Fibroblast of lung (primary cell): Measurements from ENCODE around the gene EPN3. TPM values are rescaled to one million over a fixed set of nuclear protein-coding genes. Genes with fewer than 3 reads are reported as not detected.

Experiments
- DNase-seq, 2 donors: peaks; one replicate each; pipeline versions ENCODE4 v3.0.0 to v3.0.0-alpha.2; 2010; ENCODE audit warnings: low read depth in 2 of 2
- H2AFZ ChIP-seq: 2 replicates; pipeline ENCODE4 v1.5.1; 2012; ENCODE audit warnings: low read length, control low read depth, inconsistent platforms
- H3K27ac ChIP-seq: 2 replicates; pipeline ENCODE4 v1.5.1; 2011; ENCODE audit warnings: low read length, control low read depth; ENCODE audit not compliant: insufficient read depth
- H3K27me3 ChIP-seq: 2 replicates; pipeline ENCODE4 v1.5.1; 2011; ENCODE audit warnings: mild to moderate bottlenecking, low read length; ENCODE audit not compliant: control insufficient read depth, insufficient read depth
- H3K36me3 ChIP-seq: 2 replicates; pipeline ENCODE4 v1.5.1; 2011; ENCODE audit warnings: low read length; ENCODE audit not compliant: control insufficient read depth, insufficient read depth
- H3K4me1 ChIP-seq: 2 replicates; pipeline ENCODE4 v1.5.1; 2011; ENCODE audit warnings: low read length; ENCODE audit not compliant: control insufficient read depth, insufficient read depth; ENCODE audit errors: extremely low read depth
- H3K4me2 ChIP-seq: 2 replicates; pipeline ENCODE4 v1.5.1; 2011; ENCODE audit warnings: low read length, control low read depth; ENCODE audit not compliant: insufficient read depth; ENCODE audit errors: extremely low read depth
- H3K4me3 ChIP-seq, 4 experiments: fragments of 200-600 bp in 1 of 4; sonication (generic) in 1 of 4; replicated peaks in 1 of 4; 2 replicates each; pipeline ENCODE4 v1.5.1; 2011 to 2016; ENCODE audit warnings: low read length in 4 of 4, low read depth in 3 of 4, mild to moderate bottlenecking in 3 of 4, control low read depth in 2 of 4, inconsistent platforms in 1 of 4, mixed read lengths in 1 of 4; ENCODE audit not compliant: insufficient read depth in 1 of 4; ENCODE audit errors: control extremely low read depth in 1 of 4
- H3K79me2 ChIP-seq: 2 replicates; pipeline ENCODE4 v1.5.1; 2012; ENCODE audit warnings: mild to moderate bottlenecking, low read length, inconsistent platforms; ENCODE audit not compliant: control insufficient read depth, insufficient read depth
- H3K9ac ChIP-seq: 2 replicates; pipeline ENCODE4 v1.5.1; 2011; ENCODE audit warnings: mild to moderate bottlenecking, low read length, control low read depth; ENCODE audit not compliant: insufficient read depth
- H3K9me3 ChIP-seq: 2 replicates; pipeline ENCODE4 v1.5.1; 2012; ENCODE audit warnings: low read depth, low read length; ENCODE audit not compliant: control insufficient read depth, insufficient read depth
- H4K20me1 ChIP-seq: 2 replicates; pipeline ENCODE4 v1.5.1; 2011; ENCODE audit warnings: low read length; ENCODE audit not compliant: control insufficient read depth, insufficient read depth; ENCODE audit errors: extremely low read depth
- EZH2 ChIP-seq: IDR thresholded peaks from 2 replicates; pipeline ENCODE4 v1.5.1; 2012; ENCODE audit warnings: low read length, control low read depth, mild to moderate bottlenecking; ENCODE audit errors: missing control alignments
- polyA plus RNA-seq, 2 donors: library from polyadenylated mRNA; depleted of rRNA in 1 of 2; stranded (reverse) in 1 of 2; unstranded in 1 of 2; fragments of >200 nt; gene quantifications; 2 replicates each; pipeline ENCODE4 v1.2.1, GENCODE V29; 2011 to 2012; ENCODE audit warnings: missing spikeins in 1 of 2
- total RNA-seq: library from RNA; depleted of rRNA; stranded (reverse); fragments of >200 nt; gene quantifications from 2 replicates; pipeline ENCODE4 v1.2.1, GENCODE V29; 2014
- TF ChIP-seq, protein P1 (sequence below), 2 donors: IDR thresholded peaks in 1 of 2; conservative IDR thresholded peaks in 1 of 2; 1 replicate in 1 of 2; 2 replicates in 1 of 2; pipeline ENCODE4 v1.5.1; 2011 to 2012; ENCODE audit warnings: low read length in 2 of 2, control low read depth in 1 of 2, inconsistent platforms in 1 of 2, low read depth in 1 of 2, mild to moderate bottlenecking in 1 of 2

The EPN3 gene
- total and polyA plus RNA-seq, 2 donors (not counting 1 experiment from before 2014, with no cell fraction given), result not detected

DNA sequence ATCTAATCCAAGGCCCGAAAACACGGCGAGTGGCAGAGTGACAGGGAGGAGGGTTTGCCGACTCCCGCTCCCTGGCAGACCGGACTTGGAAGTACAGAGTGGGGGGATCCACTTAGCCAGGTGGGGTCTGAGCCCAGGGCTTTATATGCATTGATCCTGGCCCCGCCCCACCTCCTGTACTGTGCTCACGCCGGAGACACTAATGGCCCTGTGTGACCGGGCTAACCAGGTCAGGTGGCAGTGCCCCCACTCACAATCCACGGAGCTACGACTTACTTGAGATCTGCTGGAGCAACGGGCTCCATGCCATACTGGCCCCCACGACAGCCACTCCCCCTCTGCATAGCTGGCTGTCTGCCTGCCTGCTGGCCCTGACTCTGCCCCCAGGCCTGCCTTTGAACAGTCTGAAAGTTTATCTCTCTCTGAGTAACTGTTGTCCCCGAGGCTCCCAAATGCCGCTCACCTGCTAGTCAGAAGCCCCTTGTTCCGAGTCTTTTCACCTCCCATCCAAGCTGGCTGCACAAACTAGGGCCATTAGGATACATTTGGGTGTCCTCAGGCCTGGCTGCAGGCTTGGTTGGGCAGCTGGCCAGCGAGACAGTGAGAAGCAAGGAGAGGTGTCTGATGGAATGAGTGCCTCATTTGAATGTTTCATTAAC lies 56.0 kb downstream of the EPN3 start:
- TF ChIP-seq, protein P1, sequence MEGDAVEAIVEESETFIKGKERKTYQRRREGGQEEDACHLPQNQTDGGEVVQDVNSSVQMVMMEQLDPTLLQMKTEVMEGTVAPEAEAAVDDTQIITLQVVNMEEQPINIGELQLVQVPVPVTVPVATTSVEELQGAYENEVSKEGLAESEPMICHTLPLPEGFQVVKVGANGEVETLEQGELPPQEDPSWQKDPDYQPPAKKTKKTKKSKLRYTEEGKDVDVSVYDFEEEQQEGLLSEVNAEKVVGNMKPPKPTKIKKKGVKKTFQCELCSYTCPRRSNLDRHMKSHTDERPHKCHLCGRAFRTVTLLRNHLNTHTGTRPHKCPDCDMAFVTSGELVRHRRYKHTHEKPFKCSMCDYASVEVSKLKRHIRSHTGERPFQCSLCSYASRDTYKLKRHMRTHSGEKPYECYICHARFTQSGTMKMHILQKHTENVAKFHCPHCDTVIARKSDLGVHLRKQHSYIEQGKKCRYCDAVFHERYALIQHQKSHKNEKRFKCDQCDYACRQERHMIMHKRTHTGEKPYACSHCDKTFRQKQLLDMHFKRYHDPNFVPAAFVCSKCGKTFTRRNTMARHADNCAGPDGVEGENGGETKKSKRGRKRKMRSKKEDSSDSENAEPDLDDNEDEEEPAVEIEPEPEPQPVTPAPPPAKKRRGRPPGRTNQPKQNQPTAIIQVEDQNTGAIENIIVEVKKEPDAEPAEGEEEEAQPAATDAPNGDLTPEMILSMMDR (conservative IDR thresholded peaks at IDR 0.05 in 1 of 2, IDR thresholded peaks at IDR 0.05 in 1 of 2; ENCODE audit: low read depth in 1 of 2, low read length in 2 of 2), result no peak
- TF ChIP-seq EZH2, result no peak
- no peaks in the 10 kb centered on the region for H3K79me2 ChIP-seq
- no peak overlapping the region for H3K9ac ChIP-seq
- H3K4me3 ChIP-seq, result no peak overlapping the region
- no peaks in the 10 kb centered on the region for H4K20me1 ChIP-seq
- H3K9me3 ChIP-seq, result no peaks in the 10 kb centered on the region
- H2AFZ ChIP-seq, result no peak overlapping the region
- DNase-seq, result no peak
- no peaks in the 10 kb centered on the region for H3K36me3 ChIP-seq
- H3K27ac ChIP-seq, result no peak overlapping the region
- no peak overlapping the region for H3K4me2 ChIP-seq
- no peaks in the 10 kb centered on the region for H3K27me3 ChIP-seq
- peaks cover 2% of the 10 kb centered on the region for H3K4me1 ChIP-seq

DNA sequence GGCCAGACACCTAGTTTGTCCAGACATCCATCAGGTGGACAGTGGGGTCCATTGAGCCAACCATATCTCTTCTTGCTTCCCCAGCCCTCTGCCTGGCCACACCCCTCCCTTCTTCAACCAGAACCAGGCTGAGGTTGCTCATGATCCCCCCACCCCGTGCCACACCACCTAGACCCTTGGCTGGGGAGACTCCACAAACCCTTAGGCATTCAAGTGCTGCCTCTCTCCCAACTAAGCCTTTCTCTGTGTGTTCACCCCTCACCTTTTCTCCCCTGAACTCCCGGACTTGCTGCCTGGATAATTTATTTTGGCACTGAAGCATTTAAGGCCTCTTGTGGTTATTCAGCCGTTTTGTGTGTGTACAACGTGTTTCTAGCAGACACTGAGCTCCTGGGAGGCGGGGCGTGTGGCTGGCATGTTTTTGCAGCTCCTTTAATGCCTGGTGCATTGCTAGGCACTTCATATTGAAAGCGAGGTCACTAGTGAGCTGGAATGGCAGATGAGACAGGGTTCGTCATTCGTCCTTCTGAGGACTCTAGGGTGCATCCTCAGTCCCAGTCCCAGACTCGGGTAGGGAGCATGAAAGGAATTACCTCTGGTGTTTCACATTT lies 56.7 kb downstream of the EPN3 start:
- no peaks in the 10 kb centered on the region for H3K9me3 ChIP-seq
- no peak overlapping the region for H3K9ac ChIP-seq
- TF ChIP-seq, protein P1 (conservative IDR thresholded peaks at IDR 0.05 in 1 of 2, IDR thresholded peaks at IDR 0.05 in 1 of 2; ENCODE audit: low read depth in 1 of 2, low read length in 2 of 2), result no peak
- TF ChIP-seq EZH2, result no peak
- H3K36me3 ChIP-seq, result no peaks in the 10 kb centered on the region
- H3K4me3 ChIP-seq, result no peak overlapping the region
- no peak overlapping the region for H3K27ac ChIP-seq
- H3K79me2 ChIP-seq, result no peaks in the 10 kb centered on the region
- H3K4me2 ChIP-seq, result no peak overlapping the region
- no peaks in the 10 kb centered on the region for H3K27me3 ChIP-seq
- no peaks in the 10 kb centered on the region for H4K20me1 ChIP-seq
- H3K4me1 ChIP-seq, result peaks cover 2% of the 10 kb centered on the region
- DNase-seq, result peak; percentile 15 to 38
- H2AFZ ChIP-seq, result no peak overlapping the region

DNA sequence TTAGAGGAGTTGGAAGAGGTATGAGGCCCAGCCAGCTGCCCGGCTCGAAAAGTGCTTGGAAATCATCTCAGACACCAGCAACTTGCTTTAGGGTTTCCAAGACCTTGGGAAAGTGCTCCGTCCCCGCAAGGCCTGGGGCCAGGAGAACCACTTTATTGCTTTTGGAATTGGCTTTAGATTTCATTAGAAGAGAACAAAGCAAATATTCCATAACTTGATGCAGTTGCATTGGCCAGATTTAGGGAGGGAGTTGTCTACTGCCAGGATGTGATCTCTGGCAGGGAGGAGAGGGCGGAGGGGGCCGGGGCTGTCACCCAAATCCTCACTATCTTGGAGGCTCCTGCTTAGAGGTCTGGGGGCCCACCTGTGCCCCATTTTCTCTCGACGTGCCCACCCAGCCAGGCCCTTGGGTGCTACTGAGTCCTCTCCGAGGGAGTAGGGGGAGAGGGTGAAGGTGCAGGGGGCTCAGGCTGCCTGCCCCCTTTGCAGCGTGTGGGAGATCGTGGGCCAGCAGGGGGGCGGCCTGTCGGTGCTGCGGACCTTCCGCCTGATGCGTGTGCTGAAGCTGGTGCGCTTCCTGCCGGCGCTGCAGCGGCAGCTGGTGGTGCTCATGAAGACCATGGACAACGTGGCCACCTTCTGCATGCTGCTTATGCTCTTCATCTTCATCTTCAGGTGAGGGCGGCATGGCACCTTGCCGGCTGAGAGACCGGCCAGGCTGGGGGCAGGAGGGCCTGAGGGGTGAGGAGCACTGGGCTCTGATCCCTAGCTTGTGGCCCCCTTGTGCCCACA lies 58.6 kb downstream of the EPN3 start:
- Histone ChIP-seq H3K79me2 (no peaks in the 10 kb centered on the region), H3K27ac (no peak overlapping the region), H4K20me1 (no peaks in the 10 kb centered on the region), H3K4me1 (peaks cover 2% of the 10 kb centered on the region), H3K27me3 (no peaks in the 10 kb centered on the region), H3K4me2 (no peak overlapping the region), H3K4me3 (no peak overlapping the region), H3K9me3 (no peaks in the 10 kb centered on the region), H3K9ac (no peak overlapping the region), H2AFZ (no peak overlapping the region), H3K36me3 (no peaks in the 10 kb centered on the region)
- TF ChIP-seq, protein P1 (conservative IDR thresholded peaks at IDR 0.05 in 1 of 2, IDR thresholded peaks at IDR 0.05 in 1 of 2; ENCODE audit: low read depth in 1 of 2, low read length in 2 of 2), result no peak
- no peak for TF ChIP-seq EZH2
- no peak for DNase-seq
